NCI-H1417 treated with DMSO at 0.1 percent for 48 hours (cell line): ENCODE results near the gene ME1.
"Not testable (repeated sequence)": the region's sequence is repeated elsewhere in the genome, so short reads cannot be mapped to it uniquely, and the experiment has no call there.

Source experiments
- DNase-seq: peaks from one replicate; lab custom pipeline; 2025; lab: John Stamatoyannopoulos, UW

ME1 gene

GRCh38 chr6:83352424-83353061 is 78.3 kb downstream of the ME1 start:
- DNase-seq: no peak

GRCh38 chr6:83343121-83343520 is 87.7 kb downstream of the ME1 start:
- DNase-seq: no peak

GRCh38 chr6:83341765-83342164 is 89.1 kb downstream of the ME1 start:
- DNase-seq: no peak

GRCh38 chr6:83333916-83334315 is 96.9 kb downstream of the ME1 start:
- DNase-seq: not testable (repeated sequence)

GRCh38 chr6:83333500-83333899 is 97.4 kb downstream of the ME1 start:
- no peak for DNase-seq

GRCh38 chr6:83314693-83315092 is 116.2 kb downstream of the ME1 start:
- DNase-seq: no peak

GRCh38 chr6:83313882-83314281 is 117.0 kb downstream of the ME1 start:
- DNase-seq: no peak

- no peak for DNase-seq
Observed at GRCh38 chr6:83311231-83311630, 119.6 kb downstream of the ME1 start.

GRCh38 chr6:83310046-83310445 is 120.8 kb downstream of the ME1 start:
- no peak for DNase-seq

- DNase-seq: no peak
Observed at GRCh38 chr6:83309344-83309743, 121.5 kb downstream of the ME1 start.

- DNase-seq: no peak
Observed at GRCh38 chr6:83308833-83309232, 122.0 kb downstream of the ME1 start.

GRCh38 chr6:83307849-83308248 is 123.0 kb downstream of the ME1 start:
- DNase-seq: no peak

- DNase-seq: no peak
Observed at GRCh38 chr6:83303426-83303825, 127.4 kb downstream of the ME1 start.

- DNase-seq: no peak
Observed at GRCh38 chr6:83294676-83295075, 136.2 kb downstream of the ME1 start.

- DNase-seq: no peak
Observed at GRCh38 chr6:83292900-83293843, 137.7 kb downstream of the ME1 start.

GRCh38 chr6:83287298-83287697 is 143.6 kb downstream of the ME1 start:
- not testable (repeated sequence) for DNase-seq

GRCh38 chr6:83285917-83286316 is 144.9 kb downstream of the ME1 start:
- no peak for DNase-seq

- no peak for DNase-seq
Observed at GRCh38 chr6:83273596-83273995, 157.3 kb downstream of the ME1 start.

GRCh38 chr6:83270971-83271719 is 159.7 kb downstream of the ME1 start:
- no peak for DNase-seq

GRCh38 chr6:83265384-83265783 is 165.5 kb downstream of the ME1 start:
- DNase-seq: no peak

GRCh38 chr6:83260577-83260976 is 170.3 kb downstream of the ME1 start:
- no peak for DNase-seq

- no peak for DNase-seq
Observed at GRCh38 chr6:83258517-83258916, 172.3 kb downstream of the ME1 start.

GRCh38 chr6:83257791-83258190 is 173.1 kb downstream of the ME1 start:
- no peak for DNase-seq
